NAMALWA (cell line): ENCODE results near the gene CCDC171.
"Not testable (repeated sequence)": the region's sequence is repeated elsewhere in the genome, so short reads cannot be mapped to it uniquely, and the experiment has no call there.

ENCODE experiments used
- DNase-seq: peaks from one replicate; pipeline ENCODE4 v3.0.0-alpha.2; 2015; ENCODE audit warnings: low spot score

Gene CCDC171

GRCh38 chr9:15552636-15553527 lies at the start of gene CCDC171:
TSS of gene CCDC171 (plus strand) at chr9:15553043. CDS start at chr9:15564089, 11,046 bp downstream.
- peak; percentile 92 for DNase-seq

DNA sequence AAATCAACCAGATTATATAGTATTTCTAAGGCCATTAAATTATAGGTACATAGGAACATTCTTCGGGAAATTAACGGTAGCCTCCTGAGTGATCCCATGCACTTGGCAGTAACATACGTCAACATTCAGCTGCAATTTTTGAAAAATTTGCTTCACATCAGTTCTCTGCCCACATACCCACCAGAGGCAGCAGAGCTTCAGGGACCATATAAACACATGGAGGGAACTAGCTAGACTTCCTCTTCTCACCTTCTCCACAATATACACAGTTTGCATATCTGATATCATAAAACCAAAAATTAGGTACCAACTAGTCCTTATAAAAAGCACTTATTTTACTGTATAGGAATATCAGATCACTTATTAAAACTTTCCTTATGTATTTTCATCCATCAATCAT lies 46.9 kb upstream of the CCDC171 start:
- DNase-seq: peak; percentile 24

- DNase-seq: peak; percentile 60
Measured at GRCh38 chr9:15509931-15510788, 42.7 kb upstream of the CCDC171 start.

GRCh38 chr9:15510789-15511575 lies 41.9 kb upstream of the CCDC171 start, which contains the start of gene PSIP1:
TSS of gene PSIP1 (minus strand) at chr9:15510970. CDS start at chr9:15510188, 782 bp downstream.
- peak; percentile 94 for DNase-seq

- DNase-seq: peak; percentile 30
Measured at GRCh38 chr9:15512204-15512603, 40.6 kb upstream of the CCDC171 start.

- peak; percentile 35 for DNase-seq
Measured at GRCh38 chr9:15512889-15513288, 40.0 kb upstream of the CCDC171 start.

GRCh38 chr9:15513335-15513734 lies 39.5 kb upstream of the CCDC171 start:
- peak; percentile 63 for DNase-seq

- DNase-seq: no peak
Measured at GRCh38 chr9:15519831-15520230, 33.0 kb upstream of the CCDC171 start.

- DNase-seq: no peak
Measured at GRCh38 chr9:15521254-15521653, 31.6 kb upstream of the CCDC171 start.

GRCh38 chr9:15522130-15522755 lies 30.6 kb upstream of the CCDC171 start:
- DNase-seq: no peak

DNA sequence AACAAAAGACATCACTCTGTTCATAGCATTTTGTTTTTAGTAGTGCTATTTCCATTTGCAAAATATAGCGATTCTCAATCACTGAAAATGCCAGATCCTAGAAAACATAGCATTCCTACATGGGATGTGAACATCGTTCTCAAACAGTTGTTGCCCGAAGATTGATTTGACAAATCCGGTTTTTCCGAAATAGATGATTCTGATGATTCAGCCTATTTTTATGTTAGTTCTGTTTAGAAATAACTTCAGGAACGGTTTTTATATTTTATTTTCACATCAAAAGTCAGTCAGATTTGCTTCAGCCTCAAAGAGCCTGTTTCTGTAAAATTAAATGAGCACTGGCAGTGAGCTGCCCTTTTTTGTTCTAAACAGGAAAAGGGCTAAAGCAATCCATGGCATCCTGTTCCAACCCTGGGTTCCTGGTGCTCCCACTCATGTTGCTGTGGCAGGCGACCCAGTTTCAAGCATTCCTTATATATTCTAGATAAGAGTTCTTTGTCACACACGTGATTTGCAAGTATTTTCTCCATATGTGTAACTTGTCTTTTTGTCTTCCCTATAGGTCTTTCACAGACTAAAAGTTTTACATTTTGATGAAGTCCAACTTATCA lies 27.9 kb upstream of the CCDC171 start:
- DNase-seq: no peak

DNA sequence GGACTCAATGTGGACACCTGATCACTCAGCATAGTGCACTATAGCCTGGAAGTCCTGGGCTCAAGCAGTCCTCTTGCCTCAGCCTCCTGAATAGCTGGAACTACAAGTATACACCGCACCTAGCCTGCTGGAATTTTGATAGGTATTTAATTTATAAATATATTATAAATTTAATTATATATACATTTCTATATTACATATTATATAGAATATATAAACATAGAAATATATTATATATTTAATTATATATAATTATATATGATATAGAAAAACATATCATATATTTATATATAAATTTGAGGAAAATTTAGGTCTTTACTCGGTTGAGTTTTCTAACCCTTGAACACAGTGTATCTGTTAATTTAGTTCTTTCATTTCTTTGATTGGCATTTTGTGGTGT lies 26.9 kb upstream of the CCDC171 start:
- no peak for DNase-seq

GRCh38 chr9:15527035-15527434 lies 25.8 kb upstream of the CCDC171 start:
- DNase-seq: not testable (repeated sequence)

GRCh38 chr9:15529566-15530324 lies 23.1 kb upstream of the CCDC171 start:
- DNase-seq: no peak

- no peak for DNase-seq
Measured at GRCh38 chr9:15531380-15531779, 21.5 kb upstream of the CCDC171 start.

- DNase-seq: no peak
Measured at GRCh38 chr9:15541872-15542271, 11.0 kb upstream of the CCDC171 start.

- DNase-seq: no peak
Measured at GRCh38 chr9:15542624-15543023, 10.2 kb upstream of the CCDC171 start.

DNA sequence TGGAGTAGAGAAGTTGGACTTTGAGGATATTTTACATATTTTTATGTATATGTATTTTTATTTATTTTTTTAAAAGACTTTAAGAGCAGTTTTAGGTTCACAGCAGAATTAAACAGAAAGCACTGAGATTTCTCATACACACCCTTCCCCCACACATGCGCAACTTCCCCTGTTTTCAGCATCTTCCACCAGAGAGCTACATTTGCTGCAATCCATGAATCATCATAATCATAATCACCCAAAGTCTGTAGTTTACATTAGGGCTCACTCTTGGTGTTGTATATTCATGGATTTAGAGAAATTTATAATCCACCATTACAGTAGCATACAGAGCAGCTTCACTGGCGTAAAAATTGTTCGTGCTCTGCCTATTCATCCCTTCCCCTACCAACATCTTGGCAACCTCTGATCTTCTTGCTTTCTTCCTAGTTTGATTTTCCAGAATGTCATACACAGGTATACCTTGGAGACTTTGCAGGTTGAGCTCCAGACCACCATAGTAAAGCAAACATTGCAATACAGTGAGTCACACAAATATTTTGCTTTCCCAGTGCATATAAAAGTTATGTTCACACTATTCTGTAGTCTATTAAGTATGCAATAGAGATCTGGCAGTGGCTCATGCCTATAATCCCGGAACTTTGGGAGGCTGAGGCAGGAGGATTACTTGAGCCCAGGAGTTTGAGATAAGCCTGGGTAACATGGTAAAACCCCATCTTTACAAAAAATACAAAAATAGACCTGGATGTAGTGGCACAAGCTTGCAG lies 9.6 kb upstream of the CCDC171 start:
- DNase-seq: no peak

GRCh38 chr9:15549611-15550010 lies 3.2 kb upstream of the CCDC171 start:
- DNase-seq: no peak

- no peak for DNase-seq
Measured at GRCh38 chr9:15553528-15553898, 670 bp downstream of the CCDC171 start.
